Erythroblast (primary cell): ENCODE data around the gene ZNF521.
"Not testable (repeated sequence)": the region's sequence is repeated elsewhere in the genome, so short reads cannot be mapped to it uniquely, and the experiment has no call there.

Experiments
- DNase-seq, 2 experiments: peaks; one replicate each; lab custom pipeline; 2025; lab: John Stamatoyannopoulos, UW
- GATA1 ChIP-seq: IDR thresholded peaks from 2 replicates; pipeline ENCODE4 v1.6.1; 2011; ENCODE audit warnings: low read depth, mild to moderate bottlenecking, control low read depth, low read length, moderate library complexity
- POLR2A ChIP-seq: IDR thresholded peaks from 2 replicates; pipeline ENCODE4 v1.6.1; 2011; ENCODE audit warnings: mild to moderate bottlenecking, low read length

The ZNF521 gene

GRCh38 chr18:25047983-25048382, 304.0 kb downstream of the ZNF521 start:
- no peak for DNase-seq
- TF ChIP-seq POLR2A (no peak), GATA1 (no peak)

- TF ChIP-seq POLR2A, result no peak
- no peak for TF ChIP-seq GATA1
- DNase-seq, result no peak
These were observed 304.5 kb downstream of the ZNF521 start for GRCh38 chr18:25047421-25047820.

GRCh38 chr18:25044694-25045093, 307.3 kb downstream of the ZNF521 start:
- no peak for DNase-seq
- TF ChIP-seq GATA1 (no peak), POLR2A (no peak)

GRCh38 chr18:25043104-25043503, 308.9 kb downstream of the ZNF521 start:
- TF ChIP-seq GATA1 (no peak), POLR2A (no peak)

DNA sequence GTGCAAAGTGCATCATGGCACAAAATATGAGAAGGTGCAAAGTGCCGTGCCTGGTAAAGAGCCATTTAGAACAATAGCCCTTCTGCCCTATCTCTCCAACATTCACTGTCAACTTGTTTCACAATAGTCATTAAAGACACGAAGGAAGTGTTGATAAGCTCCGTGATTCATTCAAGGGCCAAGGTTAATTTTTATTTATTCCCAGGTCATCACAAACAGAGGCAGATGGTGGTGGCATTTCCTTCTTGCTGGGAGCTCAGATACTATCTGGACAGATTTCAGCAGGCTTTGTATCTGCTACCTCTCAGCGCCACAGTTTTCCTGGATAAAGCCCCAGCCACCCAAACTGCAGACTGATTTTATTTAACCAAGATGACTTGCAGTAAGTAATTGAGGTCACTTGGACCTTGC, 309.3 kb downstream of the ZNF521 start:
- TF ChIP-seq POLR2A (no peak), GATA1 (no peak)
- no peak for DNase-seq

More at GRCh38 chr18:25043104-25043503, 308.9 kb downstream of the ZNF521 start:
- DNase-seq, result no peak

DNA sequence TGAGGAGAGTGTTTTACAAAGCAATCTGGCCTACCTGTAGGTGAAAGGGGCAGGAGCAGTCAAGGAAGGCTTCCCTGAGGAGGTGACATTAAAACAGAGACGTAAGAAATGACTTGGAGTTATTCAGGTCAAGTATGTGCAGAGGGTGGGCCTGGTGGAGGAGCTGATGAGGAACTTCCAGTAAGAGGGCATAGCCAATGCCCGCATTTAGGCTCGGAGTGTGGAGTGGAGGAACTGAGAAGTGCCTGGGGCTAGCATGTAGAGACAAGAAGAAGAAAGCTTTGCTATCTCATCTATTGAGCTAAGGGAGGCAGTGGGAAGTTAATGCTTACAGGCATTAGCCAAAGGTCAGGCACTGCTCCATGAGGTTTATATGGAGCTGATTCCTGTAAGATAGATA, 312.2 kb downstream of the ZNF521 start:
- no peak for DNase-seq
- TF ChIP-seq POLR2A, result no peak
- no peak for TF ChIP-seq GATA1

GRCh38 chr18:25038261-25038660, 313.7 kb downstream of the ZNF521 start:
- DNase-seq, result no peak

GRCh38 chr18:25033747-25034471, 318.1 kb downstream of the ZNF521 start:
- no peak for TF ChIP-seq POLR2A
- TF ChIP-seq GATA1, result no peak

More at GRCh38 chr18:25038261-25038660, 313.7 kb downstream of the ZNF521 start:
- TF ChIP-seq GATA1 (no peak), POLR2A (no peak)

GRCh38 chr18:25033175-25033574, 318.8 kb downstream of the ZNF521 start:
- DNase-seq, result not testable (repeated sequence)

More at GRCh38 chr18:25033747-25034471, 318.1 kb downstream of the ZNF521 start:
- DNase-seq, result no peak

DNA sequence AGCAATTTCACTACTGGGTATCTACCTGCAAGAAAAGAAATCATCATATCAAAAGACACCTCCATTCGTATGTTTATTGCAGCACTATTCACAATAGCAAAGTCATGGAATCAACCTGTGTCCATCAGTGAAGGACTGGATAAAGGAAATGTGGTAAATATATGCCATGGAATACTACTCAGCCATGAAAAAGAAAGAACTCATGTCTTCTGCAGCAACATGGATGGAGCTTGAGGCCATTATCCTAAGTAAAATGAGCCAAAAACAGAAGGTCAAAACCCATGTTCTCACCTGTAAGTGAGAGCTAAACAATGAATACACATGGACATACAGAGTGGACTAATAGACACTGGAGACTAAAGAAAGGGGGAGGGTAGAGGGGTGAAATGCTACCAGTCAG, 322.2 kb downstream of the ZNF521 start:
- TF ChIP-seq POLR2A (no peak), GATA1 (no peak)
- DNase-seq, result no peak

DNA sequence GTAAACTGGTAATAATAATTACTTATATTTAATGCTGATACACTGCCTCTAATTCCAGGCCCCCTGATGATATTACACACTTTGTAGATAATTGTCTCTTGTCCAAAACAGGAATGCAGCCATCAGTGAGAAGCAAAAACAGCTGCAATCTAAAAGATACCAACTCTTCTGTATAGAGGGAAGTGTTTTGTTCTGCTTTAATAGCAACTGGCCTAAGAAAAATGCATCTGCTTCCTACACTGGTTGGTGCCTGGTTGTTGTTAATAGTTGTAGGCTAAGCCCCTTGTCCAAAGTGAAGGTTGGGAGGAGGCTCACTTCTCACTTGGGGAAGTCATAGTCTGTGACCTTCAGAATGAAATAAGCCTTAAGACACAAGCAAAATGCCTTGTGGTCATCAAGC, 332.0 kb downstream of the ZNF521 start:
- no peak for DNase-seq
- TF ChIP-seq POLR2A (no peak), GATA1 (no peak)

GRCh38 chr18:25019086-25019860, 332.7 kb downstream of the ZNF521 start:
- TF ChIP-seq POLR2A (no peak), GATA1 (no peak)

GRCh38 chr18:25016666-25017065, 335.3 kb downstream of the ZNF521 start:
- DNase-seq, result peak in 1 of 2 experiments; percentile 10

More at GRCh38 chr18:25019086-25019860, 332.7 kb downstream of the ZNF521 start:
- DNase-seq, result no peak

DNA sequence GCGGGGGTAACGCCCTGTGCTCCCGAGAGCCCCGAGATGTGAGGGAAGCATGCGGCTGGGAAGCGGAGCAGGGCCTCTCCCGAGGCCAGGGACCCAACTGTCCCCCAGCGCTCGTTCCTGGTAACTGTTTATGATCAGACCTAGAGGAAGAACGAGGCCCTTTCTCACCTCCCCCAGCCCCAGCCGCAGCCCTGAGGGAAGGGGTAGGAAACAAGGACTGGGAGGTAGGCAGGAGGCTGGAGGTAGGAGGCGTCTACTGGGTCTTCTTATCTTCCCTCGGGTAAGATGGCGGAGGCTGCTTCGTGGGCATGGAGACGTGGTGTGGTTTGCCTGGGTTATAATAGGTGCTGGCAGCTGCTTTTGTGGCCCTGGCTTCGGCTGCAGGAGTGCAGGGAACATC, 335.8 kb downstream of the ZNF521 start:
- TF ChIP-seq POLR2A (no peak), GATA1 (no peak)
- no peak for DNase-seq

More at GRCh38 chr18:25016666-25017065, 335.3 kb downstream of the ZNF521 start:
- TF ChIP-seq GATA1 (no peak), POLR2A (no peak)
